Thyroid gland (tissue), 4 donors: ENCODE results near the gene GH1. TPM values are rescaled to one million over a fixed set of nuclear protein-coding genes. Genes with fewer than 3 reads are reported as not detected.

ENCODE experiments used
- DNase-seq, 2 donors: peaks; one replicate each; pipeline ENCODE4 v3.0.0-alpha.2; 2019
- H3K27ac ChIP-seq, 3 donors: fragments of 200-600 bp; sonication (generic); 1 replicate in 2 of 3; 2 replicates in 1 of 3; pipeline ENCODE4 v1.5.1; 2016 to 2019; ENCODE audit warnings: mild to moderate bottlenecking in 1 of 3, moderate library complexity in 1 of 3
- H3K27me3 ChIP-seq: fragments of 200-600 bp; sonication (generic); one replicate; pipeline ENCODE4 v1.5.1; 2019
- H3K36me3 ChIP-seq, 2 donors: fragments of 200-600 bp; sonication (generic); one replicate each; pipeline ENCODE4 v1.5.1; 2016 to 2019
- H3K4me1 ChIP-seq, 2 donors: fragments of 200-600 bp; sonication (generic); one replicate each; pipeline ENCODE4 v1.5.1; 2017 to 2019
- H3K4me3 ChIP-seq, 3 donors: fragments of 200-600 bp; sonication (generic); replicated peaks in 1 of 3; 1 replicate in 2 of 3; 2 replicates in 1 of 3; pipeline ENCODE4 v1.5.1; 2016; ENCODE audit warnings: mild to moderate bottlenecking in 1 of 3
- H3K9me3 ChIP-seq: fragments of 200-600 bp; sonication (generic); one replicate; pipeline ENCODE4 v1.5.1; 2017
- CTCF ChIP-seq, 6 experiments: fragments of 200-600 bp in 3 of 6; fragments of 450-650 bp in 3 of 6; sonication (generic) in 3 of 6; IDR thresholded peaks; one replicate each; pipeline ENCODE4 v1.5.1; 2016 to 2019; ENCODE audit warnings: antibody characterized with exemption in 6 of 6, mild to moderate bottlenecking in 2 of 6, inconsistent platforms in 1 of 6, moderate library complexity in 1 of 6
- POLR2A ChIP-seq, 2 donors: fragments of 450-650 bp; IDR thresholded peaks; one replicate each; pipeline ENCODE4 v1.6.1; 2017; ENCODE audit warnings: antibody characterized with exemption in 2 of 2, mild to moderate bottlenecking in 2 of 2, moderate library complexity in 1 of 2
- WGBS, 2 donors: methylation state at CpG; one replicate each; pipeline ENCODE4 v1.1.5; 2017; 5-methylcytosine and 5-hydroxymethylcytosine counted together
- intact Hi-C: fragments of 100-400 bp; cut with DNase I; formaldehyde crosslinking; loops from one replicate; pipeline ENCODE4 v1.15.1; 2023
- total RNA-seq, 4 donors: library from RNA; depleted of rRNA; stranded (reverse); fragments of >200 nt; gene quantifications; one replicate each; pipeline ENCODE4 v1.2.3, GENCODE V29; 2016

Gene GH1
- total RNA-seq, 4 donors from 2014 or later, result not detected

GRCh38 chr17:63944736-63945499, 26.3 kb upstream of the GH1 start:
- H3K4me1 ChIP-seq, result peaks cover 15 to 20% of the 10 kb centered on the region in 2 donors
- no peaks in the 10 kb centered on the region for H3K27me3 ChIP-seq
- no peaks in the 10 kb centered on the region for H3K9me3 ChIP-seq
- H3K4me3 ChIP-seq, result no peak overlapping the region
- H3K27ac ChIP-seq, result no peak overlapping the region
- intact Hi-C loops, result no loop called here
- no peaks in the 10 kb centered on the region for H3K36me3 ChIP-seq
- peak; percentile 34 to 53 for DNase-seq
- TF ChIP-seq POLR2A (IDR thresholded peaks at IDR 0.05), result no peak
- TF ChIP-seq CTCF (IDR thresholded peaks at IDR 0.05), result no peak
- 85 to 86% methylated on average over 13 to 24 of the region's 24 CpGs for WGBS, 2 donors

DNA sequence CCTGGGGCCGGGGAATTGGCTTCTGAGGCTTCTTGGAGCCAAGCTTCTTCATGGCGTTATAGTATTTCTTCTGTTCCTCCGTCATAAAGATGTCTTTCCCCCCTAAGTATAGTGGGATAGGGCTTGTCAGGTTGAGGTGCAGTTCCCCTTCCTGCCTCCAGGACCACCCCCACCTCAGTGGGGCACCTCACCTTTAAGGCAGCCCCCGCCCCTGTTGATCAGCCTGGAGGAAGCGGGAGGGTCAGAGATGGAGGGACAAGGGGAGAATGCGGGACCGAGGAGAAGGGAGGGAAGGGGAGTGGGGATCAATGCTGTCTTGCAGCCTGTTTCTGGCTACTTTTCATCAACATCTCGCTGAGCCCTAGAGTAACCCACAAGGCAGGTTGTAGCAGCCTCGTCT, 25.1 kb upstream of the GH1 start:
- Histone ChIP-seq H3K4me3 (no peak overlapping the region), H3K27ac (no peak overlapping the region), H3K36me3 (no peaks in the 10 kb centered on the region), H3K27me3 (no peaks in the 10 kb centered on the region), H3K4me1 (peaks cover 15 to 20% of the 10 kb centered on the region in 2 donors), H3K9me3 (no peaks in the 10 kb centered on the region)
- intact Hi-C loops, result no loop called here
- TF ChIP-seq CTCF (IDR thresholded peaks at IDR 0.05), result no peak
- no peak for TF ChIP-seq POLR2A (IDR thresholded peaks at IDR 0.05)
- WGBS, 2 donors, result 89 to 91% methylated on average over 9 of the region's 9 CpGs
- DNase-seq, result no peak

GRCh38 chr17:63942309-63942985, 23.8 kb upstream of the GH1 start:
- Histone ChIP-seq H3K4me1 (peaks cover 15 to 20% of the 10 kb centered on the region in 2 donors), H3K9me3 (no peaks in the 10 kb centered on the region), H3K4me3 (no peak overlapping the region), H3K27ac (no peak overlapping the region), H3K36me3 (no peaks in the 10 kb centered on the region), H3K27me3 (no peaks in the 10 kb centered on the region)
- DNase-seq, result no peak
- intact Hi-C loops, result no loop called here
- TF ChIP-seq CTCF (IDR thresholded peaks at IDR 0.05) (no peak), POLR2A (IDR thresholded peaks at IDR 0.05) (no peak)
- 95% methylated on average over 12 to 21 of the region's 21 CpGs for WGBS, 2 donors

GRCh38 chr17:63941751-63942150, 23.1 kb upstream of the GH1 start:
- WGBS, 2 donors, result 93 to 94% methylated on average over 23 of the region's 23 CpGs
- intact Hi-C loops, result no loop called here

DNA sequence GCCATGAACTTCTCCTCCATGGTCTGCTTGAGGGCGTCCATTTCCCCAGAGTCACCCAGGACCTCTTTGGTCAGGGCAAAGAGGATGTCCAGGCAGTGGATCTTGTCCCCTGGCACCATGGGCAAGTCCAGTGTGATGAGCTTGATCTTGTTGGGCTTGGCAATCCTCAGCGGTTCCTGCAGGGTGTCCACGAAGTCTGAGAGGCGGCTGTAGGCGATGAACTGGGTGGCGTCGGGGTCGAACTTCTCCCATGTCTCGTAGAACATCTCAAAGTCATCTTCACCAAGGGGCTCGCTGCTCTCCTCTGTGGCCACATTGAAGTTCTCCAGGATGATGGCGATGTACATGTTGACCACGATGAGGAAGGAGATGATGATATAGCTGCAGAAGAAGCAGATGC, 22.5 kb upstream of the GH1 start:
- Histone ChIP-seq H3K27me3 (no peaks in the 10 kb centered on the region), H3K27ac (no peak overlapping the region), H3K4me3 (no peak overlapping the region), H3K4me1 (peaks cover 7 to 12% of the 10 kb centered on the region in 2 donors), H3K9me3 (no peaks in the 10 kb centered on the region), H3K36me3 (no peaks in the 10 kb centered on the region)
- intact Hi-C loops, result no loop called here
- TF ChIP-seq POLR2A (IDR thresholded peaks at IDR 0.05) (no peak), CTCF (IDR thresholded peaks at IDR 0.05) (no peak)
- DNase-seq, result no peak
- 96 to 97% methylated on average over 12 of the region's 12 CpGs for WGBS, 2 donors

More at GRCh38 chr17:63941751-63942150, 23.1 kb upstream of the GH1 start:
- no peak for TF ChIP-seq POLR2A (IDR thresholded peaks at IDR 0.05)
- H3K9me3 ChIP-seq, result no peaks in the 10 kb centered on the region
- H3K27ac ChIP-seq, result no peak overlapping the region
- DNase-seq, result no peak
- peaks cover 13 to 18% of the 10 kb centered on the region in 2 donors for H3K4me1 ChIP-seq
- H3K27me3 ChIP-seq, result no peaks in the 10 kb centered on the region
- no peak overlapping the region for H3K4me3 ChIP-seq
- no peaks in the 10 kb centered on the region for H3K36me3 ChIP-seq
